CD8-positive, alpha-beta memory T cell (primary cell): ENCODE results near the gene DCAF16. TPM values are rescaled to one million over a fixed set of nuclear protein-coding genes. Genes with fewer than 3 reads are reported as not detected.

Experiments
- CTCF ChIA-PET: fragments of 350-600 bp; sonication (Branson Sonifier 250); formaldehyde crosslinking; loops from one replicate; lab custom pipeline; 2021; ENCODE audit warnings: antibody characterized with exemption; lab: Charles Lee
- POLR2A ChIA-PET: fragments of 350-600 bp; sonication (Branson Sonifier 250); formaldehyde crosslinking; loops from one replicate; lab custom pipeline; 2021; ENCODE audit warnings: antibody characterized with exemption; lab: Charles Lee
- DNase-seq, 5 donors: peaks; one replicate each; pipeline versions ENCODE4 v3.0.0 to v3.0.0-alpha.2; 2020 to 2022; ENCODE audit warnings: mixed read lengths in 1 of 5
- H3K27ac ChIP-seq: one replicate; pipeline ENCODE4 v1.7.0; 2013; ENCODE audit warnings: low read depth, mild to moderate bottlenecking, low read length, moderate library complexity
- H3K27me3 ChIP-seq: 2 replicates; pipeline ENCODE4 v1.7.0; 2013; ENCODE audit warnings: low read length, mild to moderate bottlenecking; ENCODE audit not compliant: insufficient read depth, poor library complexity, severe bottlenecking
- H3K36me3 ChIP-seq: 2 replicates; pipeline ENCODE4 v1.7.0; 2013; ENCODE audit warnings: mild to moderate bottlenecking, low read length, moderate library complexity; ENCODE audit not compliant: insufficient read depth
- H3K4me1 ChIP-seq: 2 replicates; pipeline ENCODE4 v1.7.0; 2013; ENCODE audit warnings: mild to moderate bottlenecking, low read length, moderate library complexity; ENCODE audit not compliant: insufficient read depth
- H3K4me3 ChIP-seq: 2 replicates; pipeline ENCODE4 v1.7.0; 2013; ENCODE audit warnings: mild to moderate bottlenecking, low read length
- H3K9me3 ChIP-seq: 2 replicates; pipeline ENCODE4 v1.7.0; 2013; ENCODE audit warnings: mild to moderate bottlenecking, low read length
- H3K27ac Mint-ChIP-seq, 8 donors: one replicate each; pipeline ENCODE4 v1.8.0; 2020 to 2021; ENCODE audit warnings: mixed read lengths in 8 of 8, mild to moderate bottlenecking in 6 of 8, inconsistent platforms in 3 of 8, moderate library complexity in 3 of 8
- H3K27me3 Mint-ChIP-seq, 2 donors: one replicate each; pipeline ENCODE4 v1.8.0; 2020 to 2021; ENCODE audit warnings: mixed read lengths in 2 of 2, mild to moderate bottlenecking in 1 of 2, moderate library complexity in 1 of 2
- H3K36me3 Mint-ChIP-seq, 3 donors: one replicate each; pipeline ENCODE4 v1.8.0; 2020 to 2021; ENCODE audit warnings: mixed read lengths in 3 of 3, inconsistent platforms in 1 of 3, mild to moderate bottlenecking in 1 of 3
- H3K4me1 Mint-ChIP-seq, 3 donors: one replicate each; pipeline ENCODE4 v1.8.0; 2020 to 2021; ENCODE audit warnings: mixed read lengths in 3 of 3, inconsistent platforms in 1 of 3, mild to moderate bottlenecking in 1 of 3
- H3K4me3 Mint-ChIP-seq, 7 donors: one replicate each; pipeline ENCODE4 v1.8.0; 2020 to 2021; ENCODE audit warnings: mixed read lengths in 7 of 7, mild to moderate bottlenecking in 6 of 7, moderate library complexity in 4 of 7, inconsistent platforms in 2 of 7
- H3K9me3 Mint-ChIP-seq, 5 donors: one replicate each; pipeline ENCODE4 v1.8.0; 2020 to 2022; ENCODE audit warnings: mixed read lengths in 5 of 5, mild to moderate bottlenecking in 3 of 5, moderate library complexity in 2 of 5, inconsistent platforms in 1 of 5
- polyA plus RNA-seq: library from polyadenylated mRNA; unstranded; fragments of 300-500 nt; fragmentation: Illumina TruSeq; gene quantifications from one replicate; pipeline ENCODE4 v1.2.3, GENCODE V29; 2021
- total RNA-seq, 2 experiments: library from RNA; stranded (reverse); gene quantifications; one replicate each; pipeline ENCODE4 v1.2.3, GENCODE V29; 2021

DCAF16 gene
- total and polyA plus RNA-seq, 3 experiments from 2014 or later: 21.4 to 32.4 (median 30.5) TPM

- H3K9me3 Mint-ChIP-seq: no peaks in the 10 kb centered on the region
- no peak for DNase-seq
- CTCF ChIA-PET: no interaction called here
Measured at GRCh38 chr4:17757621-17758020, 52.9 kb downstream of the DCAF16 start.

GRCh38 chr4:17753646-17754045 is 56.9 kb downstream of the DCAF16 start:
- no peak for DNase-seq
- H3K27ac ChIP-seq: no peak overlapping the region
- H3K27me3 ChIP-seq: no peaks in the 10 kb centered on the region
- H3K36me3 ChIP-seq: no peaks in the 10 kb centered on the region
- Mint-ChIP-seq H3K36me3 (no peaks in the 10 kb centered on the region), H3K27me3 (peaks cover 4 to 10% of the 10 kb centered on the region in 2 donors), H3K9me3 (no peaks in the 10 kb centered on the region), H3K27ac (no peak overlapping the region), H3K4me3 (no peak overlapping the region), H3K4me1 (no peaks in the 10 kb centered on the region)
- no peaks in the 10 kb centered on the region for H3K4me1 ChIP-seq
- ChIA-PET CTCF (no interaction called here), POLR2A (no interaction called here)
- H3K9me3 ChIP-seq: no peaks in the 10 kb centered on the region
- no peak overlapping the region for H3K4me3 ChIP-seq

More at GRCh38 chr4:17757621-17758020, 52.9 kb downstream of the DCAF16 start:
- H3K4me3 ChIP-seq: no peak overlapping the region
- H3K27me3 ChIP-seq: no peaks in the 10 kb centered on the region
- no peaks in the 10 kb centered on the region for H3K36me3 Mint-ChIP-seq
- POLR2A ChIA-PET: no interaction called here
- no peaks in the 10 kb centered on the region for H3K36me3 ChIP-seq
- H3K27ac ChIP-seq: no peak overlapping the region
- H3K9me3 ChIP-seq: no peaks in the 10 kb centered on the region
- no peaks in the 10 kb centered on the region for H3K4me1 ChIP-seq
- no peak overlapping the region for H3K4me3 Mint-ChIP-seq
- H3K27me3 Mint-ChIP-seq: peaks cover 7 to 14% of the 10 kb centered on the region in 2 donors
- H3K27ac Mint-ChIP-seq: no peak overlapping the region
- H3K4me1 Mint-ChIP-seq: no peaks in the 10 kb centered on the region

Other genes starting within 250 kb of the DCAF16 start
- 10 to 100 TPM; 89.0 to 93.0 TPM for gene LAP3, start 233.6 kb downstream of the DCAF16 start, total RNA-seq
- gene LAP3, start 233.6 kb downstream of the DCAF16 start, polyA plus RNA-seq: 49.6 TPM
- gene MED28, start 196.1 kb downstream of the DCAF16 start, total RNA-seq: 10 to 100 TPM; 49.4 to 51.7 TPM
- gene MED28, start 196.1 kb downstream of the DCAF16 start, polyA plus RNA-seq: 40.4 TPM
- under 1 TPM in 1 of 2 experiments, not detected in 1; 0.02 TPM for gene FAM184B, start 29.1 kb downstream of the DCAF16 start, total RNA-seq
- gene FAM184B, start 29.1 kb downstream of the DCAF16 start, polyA plus RNA-seq: not detected
- 10 to 100 TPM; 48.2 to 52.1 TPM for gene NCAPG, start 222 bp upstream of the DCAF16 start, total RNA-seq
- 1.4 TPM for gene NCAPG, start 222 bp upstream of the DCAF16 start, polyA plus RNA-seq
- gene LCORL, start 211.0 kb upstream of the DCAF16 start, total RNA-seq: 1 to 10 TPM; 7.2 to 9.1 TPM
- 6.9 TPM for gene LCORL, start 211.0 kb upstream of the DCAF16 start, polyA plus RNA-seq